ENCODE data around the gene TMEM98. TPM values are rescaled to one million over a fixed set of nuclear protein-coding genes. Genes with fewer than 3 reads are reported as not detected.

TMEM98 gene
- total RNA-seq, 2 donors from 2014 or later: 98.3 to 206 TPM

- Histone ChIP-seq H3K27me3 (replicated peaks; ENCODE audit: insufficient read depth) (no peaks in the 10 kb centered on the region), H3K36me3 (no peaks in the 10 kb centered on the region), H3K4me3 (no peak overlapping the region), H3K4me1 (replicated peaks) (no peaks in the 10 kb centered on the region), H3K27ac (no peak overlapping the region), H3K9me3 (no peaks in the 10 kb centered on the region)
- TF ChIP-seq POLR2AphosphoS5 (IDR thresholded peaks at IDR 0.05) (no peak), POLR2A (IDR thresholded peaks at IDR 0.05) (no peak), CTCF (IDR thresholded peaks at IDR 0.05) (no peak)
- no peak for DNase-seq (ENCODE audit: low spot score)
- intact Hi-C loops (cut with DNase I): no loop called here
- WGBS: 94% methylated on average over 1 of the region's 1 CpG
Observed at GRCh38 chr17:32955155-32955554, 27.2 kb downstream of the TMEM98 start.

DNA sequence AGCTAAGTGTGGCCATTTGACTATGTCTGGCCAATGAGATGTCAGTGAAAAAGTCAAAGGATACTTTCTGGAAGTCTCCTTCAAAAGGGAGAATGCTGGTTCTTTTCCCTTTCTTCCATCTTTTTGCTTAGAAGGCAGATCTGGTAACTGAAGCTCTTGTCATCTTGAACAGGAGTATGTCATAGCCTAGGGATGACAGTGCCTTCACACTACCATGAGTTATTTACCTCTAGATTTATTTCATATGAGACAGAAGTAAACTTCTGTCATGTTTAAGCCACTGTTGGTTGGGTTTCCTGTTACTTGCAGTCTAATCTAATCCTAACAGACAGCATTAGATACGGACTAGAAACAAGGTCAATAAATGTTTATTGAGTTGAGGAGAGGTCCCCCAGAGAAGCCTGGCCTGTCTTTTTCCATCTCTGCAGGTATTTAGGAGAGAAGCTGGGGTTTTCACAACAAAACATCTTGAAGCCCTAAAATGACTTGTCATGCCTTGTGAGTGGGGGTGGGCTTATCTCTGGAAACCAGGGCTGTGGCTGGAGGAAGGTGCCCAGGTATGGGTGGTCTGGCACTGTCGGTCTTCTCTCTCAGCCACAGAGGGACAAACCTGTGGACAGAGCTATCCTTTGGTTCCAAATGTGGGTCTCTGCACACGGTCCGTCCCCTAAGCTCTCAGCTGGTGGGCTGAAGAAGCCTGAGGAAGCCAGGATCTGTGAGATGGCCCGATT is 28.5 kb downstream of the TMEM98 start:
- H3K4me3 ChIP-seq: no peak overlapping the region
- H3K27me3 ChIP-seq (replicated peaks; ENCODE audit: insufficient read depth): no peaks in the 10 kb centered on the region
- no peak for DNase-seq (ENCODE audit: low spot score)
- H3K36me3 ChIP-seq: no peaks in the 10 kb centered on the region
- TF ChIP-seq POLR2A (IDR thresholded peaks at IDR 0.05) (no peak), POLR2AphosphoS5 (IDR thresholded peaks at IDR 0.05) (no peak), CTCF (IDR thresholded peaks at IDR 0.05) (no peak)
- 74% methylated on average over 5 of the region's 5 CpGs for WGBS
- H3K4me1 ChIP-seq (replicated peaks): no peaks in the 10 kb centered on the region
- H3K27ac ChIP-seq: no peak overlapping the region
- no peaks in the 10 kb centered on the region for H3K9me3 ChIP-seq
- intact Hi-C loops (cut with DNase I): no loop called here

GRCh38 chr17:32958418-32958817 is 30.5 kb downstream of the TMEM98 start:
- H3K36me3 ChIP-seq: no peaks in the 10 kb centered on the region
- no peak overlapping the region for H3K27ac ChIP-seq
- no peak for DNase-seq (ENCODE audit: low spot score)
- H3K4me3 ChIP-seq: no peak overlapping the region
- no peaks in the 10 kb centered on the region for H3K27me3 ChIP-seq (replicated peaks; ENCODE audit: insufficient read depth)
- H3K9me3 ChIP-seq: no peaks in the 10 kb centered on the region
- TF ChIP-seq POLR2AphosphoS5 (IDR thresholded peaks at IDR 0.05) (no peak), CTCF (IDR thresholded peaks at IDR 0.05) (no peak), POLR2A (IDR thresholded peaks at IDR 0.05) (no peak)
- no peaks in the 10 kb centered on the region for H3K4me1 ChIP-seq (replicated peaks)
- intact Hi-C loops (cut with DNase I): no loop called here
- WGBS: 10% methylated on average over 2 of the region's 2 CpGs

GRCh38 chr17:32960815-32961214 is 32.9 kb downstream of the TMEM98 start:
- TF ChIP-seq POLR2A (IDR thresholded peaks at IDR 0.05) (no peak), POLR2AphosphoS5 (IDR thresholded peaks at IDR 0.05) (no peak), CTCF (IDR thresholded peaks at IDR 0.05) (no peak)
- no peak overlapping the region for H3K4me3 ChIP-seq
- intact Hi-C loops (cut with DNase I): no loop called here
- WGBS: 95% methylated on average over 2 of the region's 2 CpGs
- no peaks in the 10 kb centered on the region for H3K27me3 ChIP-seq (replicated peaks; ENCODE audit: insufficient read depth)
- H3K4me1 ChIP-seq (replicated peaks): no peaks in the 10 kb centered on the region
- DNase-seq (ENCODE audit: low spot score): no peak
- no peaks in the 10 kb centered on the region for H3K9me3 ChIP-seq
- H3K27ac ChIP-seq: no peak overlapping the region
- no peaks in the 10 kb centered on the region for H3K36me3 ChIP-seq

GRCh38 chr17:32962320-32962711 is 34.4 kb downstream of the TMEM98 start:
- no peaks in the 10 kb centered on the region for H3K4me1 ChIP-seq (replicated peaks)
- WGBS: 30% methylated on average over 3 of the region's 3 CpGs
- DNase-seq (ENCODE audit: low spot score): no peak
- no peak overlapping the region for H3K27ac ChIP-seq
- H3K4me3 ChIP-seq: no peak overlapping the region
- intact Hi-C loops (cut with DNase I): no loop called here
- TF ChIP-seq POLR2AphosphoS5 (IDR thresholded peaks at IDR 0.05) (no peak), CTCF (IDR thresholded peaks at IDR 0.05) (no peak), POLR2A (IDR thresholded peaks at IDR 0.05) (no peak)
- no peaks in the 10 kb centered on the region for H3K36me3 ChIP-seq
- H3K27me3 ChIP-seq (replicated peaks; ENCODE audit: insufficient read depth): no peaks in the 10 kb centered on the region
- H3K9me3 ChIP-seq: no peaks in the 10 kb centered on the region

All from prostate gland (tissue), 2 donors.